C4-2B (cell line): Measurements from ENCODE around the gene AFAP1L2.

ENCODE experiments used
- H3K27ac ChIP-seq: fragments of 450-650 bp; 2 replicates; pipeline ENCODE4 v1.5.1; 2017
- ZFX ChIP-seq: fragments of 450-650 bp; IDR thresholded peaks from 2 replicates; pipeline ENCODE4 v1.6.1; 2017
- TF ChIP-seq, protein P1 (sequence below): fragments of 450-650 bp; conservative IDR thresholded peaks from 2 replicates; pipeline ENCODE4 v1.5.1; 2017; ENCODE audit warnings: mild to moderate bottlenecking

Gene AFAP1L2

DNA sequence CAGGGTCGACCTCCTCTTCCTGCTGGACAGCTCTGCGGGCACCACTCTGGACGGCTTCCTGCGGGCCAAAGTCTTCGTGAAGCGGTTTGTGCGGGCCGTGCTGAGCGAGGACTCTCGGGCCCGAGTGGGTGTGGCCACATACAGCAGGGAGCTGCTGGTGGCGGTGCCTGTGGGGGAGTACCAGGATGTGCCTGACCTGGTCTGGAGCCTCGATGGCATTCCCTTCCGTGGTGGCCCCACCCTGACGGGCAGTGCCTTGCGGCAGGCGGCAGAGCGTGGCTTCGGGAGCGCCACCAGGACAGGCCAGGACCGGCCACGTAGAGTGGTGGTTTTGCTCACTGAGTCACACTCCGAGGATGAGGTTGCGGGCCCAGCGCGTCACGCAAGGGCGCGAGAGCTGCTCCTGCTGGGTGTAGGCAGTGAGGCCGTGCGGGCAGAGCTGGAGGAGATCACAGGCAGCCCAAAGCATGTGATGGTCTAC lies 118.3 kb downstream of the AFAP1L2 start:
- H3K27ac ChIP-seq: no peak overlapping the region
- TF ChIP-seq, protein P1, sequence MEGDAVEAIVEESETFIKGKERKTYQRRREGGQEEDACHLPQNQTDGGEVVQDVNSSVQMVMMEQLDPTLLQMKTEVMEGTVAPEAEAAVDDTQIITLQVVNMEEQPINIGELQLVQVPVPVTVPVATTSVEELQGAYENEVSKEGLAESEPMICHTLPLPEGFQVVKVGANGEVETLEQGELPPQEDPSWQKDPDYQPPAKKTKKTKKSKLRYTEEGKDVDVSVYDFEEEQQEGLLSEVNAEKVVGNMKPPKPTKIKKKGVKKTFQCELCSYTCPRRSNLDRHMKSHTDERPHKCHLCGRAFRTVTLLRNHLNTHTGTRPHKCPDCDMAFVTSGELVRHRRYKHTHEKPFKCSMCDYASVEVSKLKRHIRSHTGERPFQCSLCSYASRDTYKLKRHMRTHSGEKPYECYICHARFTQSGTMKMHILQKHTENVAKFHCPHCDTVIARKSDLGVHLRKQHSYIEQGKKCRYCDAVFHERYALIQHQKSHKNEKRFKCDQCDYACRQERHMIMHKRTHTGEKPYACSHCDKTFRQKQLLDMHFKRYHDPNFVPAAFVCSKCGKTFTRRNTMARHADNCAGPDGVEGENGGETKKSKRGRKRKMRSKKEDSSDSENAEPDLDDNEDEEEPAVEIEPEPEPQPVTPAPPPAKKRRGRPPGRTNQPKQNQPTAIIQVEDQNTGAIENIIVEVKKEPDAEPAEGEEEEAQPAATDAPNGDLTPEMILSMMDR: no peak
- TF ChIP-seq ZFX: no peak

DNA sequence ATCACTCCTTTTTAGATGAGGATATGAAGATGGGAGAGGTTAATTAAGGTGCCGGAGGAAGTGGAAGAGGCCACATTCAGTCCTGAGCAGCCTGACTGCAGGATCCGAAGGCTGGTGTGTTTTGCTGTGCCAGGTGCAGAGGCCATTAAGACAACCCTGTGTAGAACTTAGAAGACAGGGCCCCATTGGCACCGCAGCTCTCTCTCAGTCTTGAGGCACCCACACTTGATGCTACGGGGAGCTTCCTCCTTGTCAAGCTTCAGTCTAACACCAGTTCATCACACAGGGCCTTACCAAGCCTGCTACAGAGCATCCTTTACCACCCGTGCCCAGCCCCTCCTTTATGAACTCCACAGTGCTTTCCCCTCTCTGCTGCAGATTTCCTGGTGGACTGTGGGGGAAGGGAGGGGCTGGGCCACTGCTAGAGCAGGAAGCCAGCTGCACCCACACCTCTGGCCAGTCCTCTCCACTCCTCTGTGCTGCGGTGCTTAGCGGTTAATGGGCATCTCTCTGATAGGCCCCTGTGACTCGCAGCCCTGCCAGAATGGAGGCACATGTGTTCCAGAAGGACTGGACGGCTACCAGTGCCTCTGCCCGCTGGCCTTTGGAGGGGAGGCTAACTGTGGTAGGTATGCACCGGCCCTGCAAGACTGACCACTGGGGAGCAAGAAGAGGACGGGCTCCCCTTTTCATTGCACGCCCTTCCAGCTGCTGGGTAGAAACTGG lies 119.8 kb downstream of the AFAP1L2 start:
- TF ChIP-seq, protein P1: no peak
- no peak for TF ChIP-seq ZFX
- H3K27ac ChIP-seq: no peak overlapping the region

DNA sequence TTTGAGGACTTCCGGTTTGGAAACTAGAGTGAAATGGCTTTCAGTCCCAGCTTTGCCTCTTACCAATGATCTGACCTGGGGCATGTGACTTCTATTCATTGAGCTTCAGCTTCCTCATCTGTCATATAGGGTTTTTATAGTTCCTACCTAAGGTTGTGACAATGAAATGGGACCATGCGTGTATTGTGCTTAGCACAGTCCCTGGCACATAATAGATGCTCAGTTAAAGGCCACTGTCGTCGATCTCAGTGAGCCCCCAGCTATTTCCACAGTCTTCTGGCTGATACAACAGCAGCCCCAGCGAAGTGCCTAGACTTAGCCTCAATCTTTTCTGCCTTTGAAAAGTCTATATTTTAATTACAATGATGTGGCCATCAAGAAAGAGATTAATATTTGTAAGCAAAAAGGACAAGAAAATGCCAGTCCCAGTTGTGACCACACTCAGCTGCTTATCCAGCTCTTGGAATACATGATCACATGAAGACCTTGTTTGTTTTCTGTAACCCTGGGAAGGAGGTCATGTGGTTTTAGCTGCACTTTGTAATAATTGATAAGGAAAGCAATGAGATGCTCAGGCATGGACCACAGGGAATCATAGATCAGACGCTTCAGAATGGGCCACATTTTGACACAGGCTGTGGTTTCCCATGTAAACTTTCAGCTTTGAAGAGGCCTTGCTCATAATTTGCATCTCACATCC lies 120.6 kb downstream of the AFAP1L2 start:
- no peak for TF ChIP-seq ZFX
- TF ChIP-seq, protein P1: no peak
- no peak overlapping the region for H3K27ac ChIP-seq

DNA sequence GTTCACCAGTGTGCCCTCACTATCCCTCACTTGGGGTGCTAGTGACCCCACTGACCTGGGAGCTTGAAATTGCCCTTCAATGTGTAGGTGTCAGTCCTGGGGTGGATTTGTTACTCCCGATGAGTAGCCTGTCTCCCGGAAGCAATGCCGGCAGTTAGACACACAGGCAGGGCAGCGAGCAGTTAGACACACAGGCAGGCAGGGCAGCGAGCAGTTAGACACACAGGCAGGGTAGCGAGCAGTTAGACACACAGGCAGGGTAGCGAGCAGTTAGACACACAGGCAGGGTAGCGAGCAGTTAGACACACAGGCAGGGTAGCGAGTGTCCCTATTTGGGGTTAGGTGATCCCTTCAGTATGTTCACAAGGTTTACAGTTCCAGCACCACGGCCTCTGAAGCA lies 121.2 kb downstream of the AFAP1L2 start:
- TF ChIP-seq, protein P1: no peak
- no peak for TF ChIP-seq ZFX
- no peak overlapping the region for H3K27ac ChIP-seq

DNA sequence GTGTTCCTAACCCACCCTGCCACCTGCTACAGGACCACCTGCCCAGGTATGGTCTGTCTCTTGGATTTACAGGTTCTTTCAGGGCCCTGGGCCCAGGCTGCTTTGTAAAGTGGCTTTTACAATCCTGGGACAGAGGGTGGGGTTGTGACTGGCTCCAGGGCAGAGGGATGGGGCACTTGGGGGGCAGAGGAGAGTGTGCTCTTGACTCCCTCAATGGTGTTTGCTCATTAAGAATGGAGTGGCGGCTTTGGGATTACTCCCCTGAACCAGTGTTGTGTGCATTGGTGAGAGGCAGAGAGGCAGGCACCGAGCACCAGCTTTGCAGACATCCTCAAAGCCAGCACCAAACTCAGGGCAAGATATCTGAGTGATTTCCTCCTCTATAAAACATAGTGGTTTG lies 121.8 kb downstream of the AFAP1L2 start:
- no peak for TF ChIP-seq ZFX
- TF ChIP-seq, protein P1: no peak
- H3K27ac ChIP-seq: no peak overlapping the region

DNA sequence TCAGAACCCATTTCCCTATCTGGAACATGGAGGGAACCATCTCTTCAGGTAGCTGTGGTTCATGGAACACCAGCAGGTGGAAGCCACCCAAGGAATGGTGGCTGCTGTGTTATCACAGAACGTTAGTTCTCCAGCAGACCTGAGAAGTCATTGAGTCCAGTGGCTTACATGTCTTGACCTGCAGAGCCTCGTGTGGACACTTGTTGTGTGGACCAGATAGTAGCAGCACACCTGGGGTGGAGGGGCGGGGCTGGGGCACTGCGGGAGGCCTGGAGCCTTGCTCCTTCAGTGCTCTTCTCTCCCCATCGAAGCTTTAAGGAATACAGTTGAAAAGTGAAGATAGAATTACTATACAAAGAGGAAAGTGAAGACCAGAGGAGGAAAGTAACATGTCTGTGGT lies 122.8 kb downstream of the AFAP1L2 start:
- no peak overlapping the region; the same call in 1 of the 2 replicates for H3K27ac ChIP-seq
- no peak for TF ChIP-seq ZFX
- TF ChIP-seq, protein P1: no peak

DNA sequence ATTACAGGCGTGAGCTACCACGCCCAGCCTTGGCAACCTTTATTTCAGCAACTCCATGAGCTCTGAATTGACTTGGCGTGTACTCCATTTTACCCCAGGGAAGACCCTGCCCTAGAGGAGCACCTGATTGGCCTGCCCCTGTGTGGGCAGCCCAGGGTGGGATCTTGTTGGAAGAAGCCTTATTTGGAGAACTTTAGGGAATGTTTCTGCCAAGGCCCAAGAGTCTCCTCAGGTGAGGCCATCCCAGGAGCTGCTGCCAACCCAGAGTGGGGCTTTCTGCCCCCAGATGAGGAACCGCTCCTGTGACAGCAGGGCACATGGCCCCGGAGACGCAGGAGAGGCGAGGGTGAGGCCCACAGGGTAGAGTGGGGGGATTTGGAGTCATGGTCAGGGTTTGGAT lies 123.3 kb downstream of the AFAP1L2 start:
- no peak for TF ChIP-seq ZFX
- TF ChIP-seq, protein P1: no peak
- H3K27ac ChIP-seq: no peak overlapping the region; the same call in 1 of the 2 replicates
